Thyroid gland (tissue), 4 donors: ENCODE data around the gene CNDP1.

Experiments used
- CTCF ChIP-seq, 6 experiments: fragments of 200-600 bp in 3 of 6; fragments of 450-650 bp in 3 of 6; sonication (generic) in 3 of 6; IDR thresholded peaks; one replicate each; pipeline ENCODE4 v1.5.1; 2016 to 2019; ENCODE audit warnings: antibody characterized with exemption in 6 of 6, mild to moderate bottlenecking in 2 of 6, inconsistent platforms in 1 of 6, moderate library complexity in 1 of 6
- POLR2A ChIP-seq, 2 donors: fragments of 450-650 bp; IDR thresholded peaks; one replicate each; pipeline ENCODE4 v1.6.1; 2017; ENCODE audit warnings: antibody characterized with exemption in 2 of 2, mild to moderate bottlenecking in 2 of 2, moderate library complexity in 1 of 2

DNA sequence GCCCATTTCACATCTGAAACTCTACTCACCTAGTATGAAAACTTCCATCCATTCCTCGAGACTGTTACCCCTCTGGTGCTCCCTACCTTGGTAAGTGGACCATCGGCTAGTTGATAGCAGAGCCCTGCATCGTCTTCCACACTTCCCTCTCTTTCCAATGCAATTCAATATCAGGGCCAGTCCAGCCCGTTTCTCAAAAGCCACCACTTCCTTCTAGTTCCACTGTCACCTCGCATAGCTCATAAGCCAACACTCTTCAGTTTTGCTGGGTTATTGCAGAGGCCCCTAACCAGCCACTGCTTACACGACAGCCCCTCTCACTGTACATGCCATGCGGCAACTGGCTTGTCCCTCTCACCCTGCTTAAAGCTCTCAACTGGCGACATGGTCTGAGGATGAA, 53.1 kb downstream of the CNDP1 start:
- TF ChIP-seq POLR2A (IDR thresholded peaks at IDR 0.05) (no peak), CTCF (IDR thresholded peaks at IDR 0.05) (no peak)
